NT2/D1 (cell line): ENCODE measurements around the gene TDRD9.

ENCODE experiments used
- SUZ12 ChIP-seq: IDR thresholded peaks from 2 replicates; pipeline ENCODE4 v1.6.1; 2011; ENCODE audit not compliant: insufficient read length, insufficient read depth; ENCODE audit errors: extremely low read depth
- ZNF274 ChIP-seq: IDR thresholded peaks from 2 replicates; pipeline ENCODE4 v1.6.1; 2011; ENCODE audit warnings: mild to moderate bottlenecking, low read depth, low read length

- TF ChIP-seq ZNF274: no peak
- no peak for TF ChIP-seq SUZ12
These were observed 138.6 kb downstream of the TDRD9 start for GRCh38 chr14:104066719-104067295.
